Subcutaneous abdominal adipose tissue (tissue), 5 donors: ENCODE results near the gene RSRC1.

Experiments used
- H3K27ac ChIP-seq: one replicate; pipeline ENCODE4 v1.7.0; 2013; ENCODE audit warnings: low read depth, mild to moderate bottlenecking, inconsistent platforms, low read length, moderate library complexity
- H3K27me3 ChIP-seq, 5 donors: one replicate each; pipeline ENCODE4 v1.7.0; 2013; ENCODE audit warnings: low read length in 5 of 5, inconsistent platforms in 1 of 5; ENCODE audit not compliant: control insufficient read depth in 5 of 5, insufficient read depth in 4 of 5
- H3K36me3 ChIP-seq, 5 donors: one replicate each; pipeline ENCODE4 v1.7.0; 2013; ENCODE audit warnings: low read length in 5 of 5; ENCODE audit not compliant: control insufficient read depth in 5 of 5, insufficient read depth in 5 of 5
- H3K4me1 ChIP-seq, 5 donors: one replicate each; pipeline ENCODE4 v1.7.0; 2013; ENCODE audit warnings: low read length in 5 of 5, mild to moderate bottlenecking in 3 of 5, moderate library complexity in 1 of 5; ENCODE audit not compliant: control insufficient read depth in 5 of 5, insufficient read depth in 5 of 5
- H3K4me3 ChIP-seq, 5 donors: one replicate each; pipeline ENCODE4 v1.7.0; 2013; ENCODE audit warnings: low read length in 5 of 5, low read depth in 1 of 5
- H3K9ac ChIP-seq, 5 donors: one replicate each; pipeline ENCODE4 v1.7.0; 2013; ENCODE audit warnings: low read length in 5 of 5, mild to moderate bottlenecking in 4 of 5, moderate library complexity in 3 of 5
- H3K9me3 ChIP-seq, 5 donors: one replicate each; pipeline ENCODE4 v1.7.0; 2013; ENCODE audit warnings: low read length in 5 of 5; ENCODE audit not compliant: control insufficient read depth in 5 of 5
- donor health status: healthy.
- donor health status: healthy.
- donor health status: healthy.
- donor health status: healthy.
- donor health status: healthy.

Gene RSRC1

DNA sequence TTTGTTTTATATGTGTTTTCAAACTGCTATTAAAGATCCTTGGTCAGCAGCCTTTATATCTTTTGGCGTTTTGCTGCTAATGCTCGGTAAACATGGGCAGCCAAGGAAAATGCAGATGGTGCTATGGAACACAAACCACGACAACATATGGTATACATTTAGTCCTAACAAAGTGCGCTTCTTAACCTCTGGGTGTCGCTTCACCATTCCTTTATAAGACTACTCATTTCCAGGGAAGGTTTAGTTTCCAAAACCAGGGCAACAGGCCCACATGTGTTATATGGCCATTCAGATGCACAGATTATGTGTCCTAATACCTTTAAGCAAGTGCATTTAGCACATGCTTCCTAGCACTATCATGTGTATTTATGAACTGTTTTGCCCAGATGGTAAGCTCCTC lies 18.4 kb upstream of the RSRC1 start:
- H3K27ac ChIP-seq, result no peak overlapping the region
- H3K4me3 ChIP-seq, result no peak overlapping the region
- no peaks in the 10 kb centered on the region for H3K36me3 ChIP-seq
- peaks cover 21 to 31% (median 24%) of the 10 kb centered on the region in 5 donors for H3K27me3 ChIP-seq
- H3K9me3 ChIP-seq, result peaks cover 0 to 3% (median 0%) of the 10 kb centered on the region in 5 donors
- H3K9ac ChIP-seq, result no peak overlapping the region
- peaks cover 0 to 9% (median 5%) of the 10 kb centered on the region in 5 donors for H3K4me1 ChIP-seq

DNA sequence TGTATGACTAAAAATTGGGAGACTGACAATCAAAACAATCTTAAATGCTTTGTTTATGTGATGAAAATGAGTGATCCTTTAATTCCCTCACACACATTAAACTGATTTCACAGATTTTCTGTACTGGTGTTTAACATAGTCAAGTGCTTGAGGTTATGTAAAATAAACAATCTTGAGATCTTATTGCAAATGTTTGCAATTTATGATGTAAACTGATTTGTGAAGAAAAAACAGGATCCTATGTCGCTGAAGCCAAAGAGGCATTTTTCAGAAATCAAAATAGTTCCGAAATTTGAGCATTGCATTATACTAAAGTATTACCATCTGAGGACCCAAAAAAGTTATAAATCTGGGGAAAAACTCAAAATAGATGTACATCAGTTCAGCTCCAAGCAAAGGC lies 16.4 kb upstream of the RSRC1 start:
- no peak overlapping the region for H3K4me3 ChIP-seq
- H3K27me3 ChIP-seq, result peaks cover 30 to 41% (median 34%) of the 10 kb centered on the region in 5 donors
- H3K9ac ChIP-seq, result no peak overlapping the region
- H3K27ac ChIP-seq, result no peak overlapping the region
- peaks cover 1 to 18% (median 15%) of the 10 kb centered on the region in 5 donors for H3K4me1 ChIP-seq
- H3K36me3 ChIP-seq, result peaks cover 0 to 10% (median 3%) of the 10 kb centered on the region in 5 donors
- peaks cover 0 to 3% (median 3%) of the 10 kb centered on the region in 5 donors for H3K9me3 ChIP-seq

DNA sequence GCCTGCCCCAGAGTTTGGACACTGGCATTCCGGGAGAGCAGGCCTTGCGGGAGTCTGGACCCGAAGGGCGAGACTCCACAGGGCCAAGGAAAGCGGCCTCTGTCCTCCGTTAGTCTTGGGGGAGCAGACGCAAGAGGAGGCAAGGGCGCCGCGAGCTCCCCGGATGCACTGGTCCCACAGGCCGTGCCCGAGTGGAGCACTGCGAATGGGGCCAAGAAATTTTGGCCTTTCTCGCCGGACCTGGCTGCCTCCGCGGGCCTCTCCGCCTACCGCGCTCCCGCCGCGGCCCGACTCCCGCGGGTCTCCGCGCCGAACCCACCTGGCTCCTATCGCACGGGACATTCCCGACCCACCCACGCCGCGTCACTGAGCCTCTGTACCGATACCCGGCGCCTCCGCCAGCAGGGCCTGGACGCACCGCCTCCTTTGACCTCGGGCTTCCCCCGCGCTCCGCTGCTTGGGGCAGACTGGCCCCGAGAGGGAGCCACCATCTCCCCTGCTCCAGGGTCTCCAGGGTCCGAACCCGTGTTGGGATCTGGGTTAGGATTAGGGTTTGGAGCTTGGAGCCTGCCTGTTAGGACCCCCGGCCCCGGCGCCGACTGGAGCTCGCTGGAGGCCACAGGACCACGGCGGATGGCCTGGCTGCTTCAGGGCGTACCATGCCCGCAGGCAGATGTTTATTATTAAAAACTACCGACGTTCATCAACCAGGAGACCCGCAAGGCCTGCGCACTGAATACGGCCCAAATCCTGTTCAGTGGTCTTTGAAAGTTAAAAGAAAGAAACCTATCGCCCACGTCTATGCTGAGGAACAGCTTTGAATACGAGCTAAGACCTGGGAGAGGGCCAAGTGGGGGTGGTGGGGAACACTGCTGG lies 15.4 kb upstream of the RSRC1 start:
- peaks cover 31 to 50% (median 41%) of the 10 kb centered on the region in 5 donors for H3K27me3 ChIP-seq
- H3K9me3 ChIP-seq, result peaks cover 0 to 3% (median 3%) of the 10 kb centered on the region in 5 donors
- peaks cover 0 to 15% (median 3%) of the 10 kb centered on the region in 5 donors for H3K36me3 ChIP-seq
- peaks cover 1 to 18% (median 15%) of the 10 kb centered on the region in 5 donors for H3K4me1 ChIP-seq
- no peak overlapping the region for H3K27ac ChIP-seq
- H3K4me3 ChIP-seq, result peak overlapping the region in 1 of 5 donors; percentile 10
- no peak overlapping the region for H3K9ac ChIP-seq

DNA sequence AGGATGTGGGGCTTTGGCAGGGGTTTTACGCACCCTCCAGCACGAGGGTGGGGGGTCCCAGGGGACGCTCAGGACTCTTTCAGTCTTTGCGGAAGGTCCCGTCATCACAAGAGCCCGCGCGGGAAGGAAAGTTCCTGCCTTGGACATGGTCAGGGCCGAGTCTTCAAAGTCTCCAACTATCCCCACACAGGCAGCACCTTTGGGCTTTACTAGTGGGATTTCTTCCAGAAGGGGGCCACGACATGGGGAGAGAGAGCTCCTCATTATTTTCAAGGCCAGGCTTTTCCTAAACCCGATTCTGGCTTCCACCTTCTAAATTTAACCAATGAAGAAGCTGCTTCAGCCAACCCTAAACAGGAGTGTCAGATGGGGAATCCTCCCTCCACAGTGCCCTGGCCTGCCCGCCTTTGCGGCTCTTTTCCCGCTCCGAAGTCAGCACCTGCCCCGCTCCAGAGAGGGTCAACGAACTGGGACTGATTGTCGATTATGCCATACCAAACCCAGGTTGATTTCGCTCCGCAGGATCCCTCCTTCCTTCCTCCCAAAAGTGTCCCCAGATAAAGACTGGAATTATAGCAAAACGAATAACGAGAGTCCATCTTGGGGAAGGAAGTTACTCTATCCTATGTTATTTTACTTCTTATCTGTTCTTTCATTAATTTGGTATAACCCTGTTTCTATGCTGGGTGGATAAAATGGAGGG lies 14.6 kb upstream of the RSRC1 start:
- H3K27me3 ChIP-seq, result peaks cover 34 to 57% (median 47%) of the 10 kb centered on the region in 5 donors

DNA sequence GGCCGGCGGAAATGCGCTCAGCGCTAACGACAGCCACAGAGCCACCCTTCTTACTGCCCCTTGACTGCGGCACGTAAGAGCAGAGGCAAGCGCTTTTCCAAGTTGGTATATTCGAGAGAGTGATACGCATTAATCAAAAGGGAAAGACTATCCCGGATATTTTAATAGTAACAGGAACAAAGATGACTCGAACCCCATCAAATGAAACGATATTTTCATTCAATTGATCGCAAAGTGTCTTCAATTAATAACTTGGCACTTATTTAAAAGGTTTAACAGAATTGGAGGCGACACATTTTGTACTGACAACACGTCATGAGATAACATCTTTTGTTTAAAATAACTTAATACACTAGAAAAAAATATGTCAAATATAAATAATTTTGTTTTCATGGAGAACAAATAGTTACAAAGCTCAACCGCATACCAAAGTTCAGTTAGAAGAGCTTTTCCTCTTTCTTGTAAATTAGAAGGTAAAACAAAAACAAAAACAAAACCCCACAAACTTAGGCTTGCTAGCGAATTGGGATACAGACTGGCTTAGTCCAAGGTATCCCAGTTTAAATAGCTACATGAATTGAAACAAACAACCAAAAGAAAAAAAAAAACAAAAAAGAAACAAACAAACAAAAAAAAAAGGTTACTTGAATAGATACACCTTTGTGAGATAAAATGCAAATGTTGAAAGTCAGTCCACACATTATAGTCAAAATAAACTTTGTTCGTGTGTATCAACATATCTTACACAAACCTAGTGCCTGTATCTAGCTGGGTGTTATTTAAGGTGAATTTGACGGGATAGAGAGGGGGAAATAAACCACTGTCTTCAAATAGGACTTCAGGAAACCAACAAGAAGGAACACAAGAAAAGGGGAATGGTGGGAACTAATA lies 13.8 kb upstream of the RSRC1 start:
- H3K27ac ChIP-seq, result no peak overlapping the region
- peaks cover 0 to 3% (median 3%) of the 10 kb centered on the region in 5 donors for H3K9me3 ChIP-seq
- H3K27me3 ChIP-seq, result peaks cover 34 to 64% (median 52%) of the 10 kb centered on the region in 5 donors
- no peak overlapping the region for H3K9ac ChIP-seq
- H3K36me3 ChIP-seq, result peaks cover 0 to 15% (median 3%) of the 10 kb centered on the region in 5 donors
- H3K4me1 ChIP-seq, result peaks cover 1 to 18% (median 15%) of the 10 kb centered on the region in 5 donors
- H3K4me3 ChIP-seq, result no peak overlapping the region

More for the DNA sequence above, 14.6 kb upstream of the RSRC1 start:
- Histone ChIP-seq H3K4me3 (no peak overlapping the region), H3K9ac (no peak overlapping the region), H3K4me1 (peaks cover 1 to 18% (median 15%) of the 10 kb centered on the region in 5 donors), H3K9me3 (peaks cover 0 to 3% (median 3%) of the 10 kb centered on the region in 5 donors), H3K36me3 (peaks cover 0 to 15% (median 3%) of the 10 kb centered on the region in 5 donors), H3K27ac (no peak overlapping the region)

DNA sequence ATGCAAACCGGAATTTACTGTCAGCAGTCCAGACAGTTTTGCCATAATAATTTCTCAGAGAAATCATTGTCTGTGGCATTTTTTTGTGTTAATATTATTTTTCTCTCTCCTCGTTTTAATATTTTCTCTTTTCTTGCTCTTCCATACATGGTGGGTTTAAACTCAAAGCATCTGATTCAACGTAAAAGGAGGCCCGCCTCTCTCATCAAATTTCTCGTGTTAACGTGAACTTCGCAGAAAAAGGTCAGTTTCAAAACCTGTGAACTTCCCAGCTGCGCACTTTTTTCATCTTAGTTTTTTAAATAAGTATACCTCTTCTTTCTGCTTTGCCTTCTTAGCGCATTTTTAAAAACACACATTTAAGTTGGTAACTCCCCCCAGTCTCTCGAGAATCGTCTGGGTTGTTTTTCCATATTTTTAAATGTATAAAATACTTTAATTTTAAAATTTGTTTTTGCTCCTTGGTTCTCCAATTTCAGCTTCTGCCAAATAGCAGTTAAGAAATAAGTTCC lies 12.8 kb upstream of the RSRC1 start:
- Histone ChIP-seq H3K4me3 (peak overlapping the region in 1 of 5 donors; percentile 39), H3K27me3 (peaks cover 34 to 75% (median 58%) of the 10 kb centered on the region in 5 donors)

DNA sequence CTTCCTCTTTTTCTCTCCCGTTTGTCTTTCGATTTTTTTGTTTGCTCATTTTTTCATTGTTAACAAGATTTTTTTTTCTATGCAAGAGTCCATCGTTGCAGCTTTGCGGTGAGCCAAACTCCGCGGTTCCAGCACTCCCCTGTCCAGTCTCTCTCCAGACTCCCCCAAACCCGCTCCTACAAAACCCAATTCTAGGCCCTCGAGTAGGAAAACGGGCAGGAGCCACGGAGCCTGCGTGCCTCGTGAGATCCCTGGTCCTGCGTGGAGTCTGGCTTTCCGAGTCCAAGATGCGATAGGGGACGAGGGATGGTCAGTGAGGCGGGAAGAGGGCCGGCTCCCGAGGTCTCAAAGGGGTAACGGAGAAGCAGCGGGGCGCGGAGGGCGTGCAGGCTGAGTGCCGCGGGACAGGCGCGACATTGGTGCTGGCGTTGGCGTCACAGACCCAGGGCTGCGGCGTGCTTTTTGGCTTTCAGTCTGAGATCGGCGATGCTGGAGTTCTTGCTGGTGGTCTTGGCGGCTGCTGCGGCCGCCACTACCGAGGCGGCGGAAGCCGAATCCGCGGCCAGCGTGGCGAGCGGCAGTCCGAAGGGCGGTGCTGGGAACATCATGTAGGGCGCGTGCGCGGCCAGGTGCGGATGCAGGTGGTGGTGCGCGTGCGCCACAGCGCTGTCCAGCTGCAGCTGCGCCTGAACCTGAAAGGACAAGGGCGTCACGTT lies 12.1 kb upstream of the RSRC1 start:
- Histone ChIP-seq H3K27ac (no peak overlapping the region), H3K4me1 (peaks cover 1 to 21% (median 17%) of the 10 kb centered on the region in 5 donors), H3K4me3 (peak overlapping the region; percentile 45 to 64 (median 56)), H3K9me3 (peaks cover 0 to 3% (median 3%) of the 10 kb centered on the region in 5 donors), H3K27me3 (peaks cover 35 to 81% (median 65%) of the 10 kb centered on the region in 5 donors), H3K36me3 (peaks cover 0 to 15% (median 3%) of the 10 kb centered on the region in 5 donors), H3K9ac (no peak overlapping the region)

More for the DNA sequence above, 12.8 kb upstream of the RSRC1 start:
- Histone ChIP-seq H3K4me1 (peaks cover 1 to 18% (median 15%) of the 10 kb centered on the region in 5 donors), H3K9ac (no peak overlapping the region), H3K9me3 (peaks cover 0 to 3% (median 3%) of the 10 kb centered on the region in 5 donors), H3K27ac (no peak overlapping the region), H3K36me3 (peaks cover 0 to 15% (median 3%) of the 10 kb centered on the region in 5 donors)

DNA sequence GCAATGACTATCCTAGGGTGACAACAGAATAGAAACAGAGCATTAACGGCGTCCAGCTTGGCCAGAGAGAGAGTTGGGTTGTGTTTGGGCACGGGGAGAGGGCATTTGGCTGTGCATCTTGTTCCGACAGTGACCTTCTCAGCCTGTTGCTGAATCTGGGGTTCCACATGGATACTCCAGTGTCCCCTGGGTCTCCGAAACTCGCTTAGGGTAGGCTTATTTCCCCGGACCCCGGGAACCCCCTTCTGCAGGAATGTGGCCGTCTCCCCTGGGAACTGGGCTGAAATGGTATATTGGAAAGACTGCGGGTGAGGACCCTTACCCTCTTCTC lies 11.6 kb upstream of the RSRC1 start:
- peaks cover 40 to 86% (median 70%) of the 10 kb centered on the region in 5 donors for H3K27me3 ChIP-seq
- H3K9me3 ChIP-seq, result peaks cover 0 to 3% (median 3%) of the 10 kb centered on the region in 5 donors
- H3K4me1 ChIP-seq, result peaks cover 1 to 26% (median 22%) of the 10 kb centered on the region in 5 donors
- no peak overlapping the region for H3K27ac ChIP-seq
- peaks cover 0 to 15% (median 3%) of the 10 kb centered on the region in 5 donors for H3K36me3 ChIP-seq
- H3K9ac ChIP-seq, result no peak overlapping the region
- peak overlapping the region; percentile 45 to 64 (median 56) for H3K4me3 ChIP-seq
